Measurements from ENCODE around the gene EYA4.

The EYA4 gene

GRCh38 chr6:133392641-133393040, 151.5 kb downstream of the EYA4 start:
- Histone ChIP-seq H3K27ac (ENCODE audit: low read depth, low read length, poor library complexity, severe bottlenecking) (no peak overlapping the region), H3K4me3 (ENCODE audit: low read depth, low read length, poor library complexity, severe bottlenecking) (no peak overlapping the region), H3K9me2 (ENCODE audit: low read depth, low read length) (no peaks in the 10 kb centered on the region), H3K9ac (ENCODE audit: low read length) (no peak overlapping the region), H3K9me3 (ENCODE audit: low read length) (no peaks in the 10 kb centered on the region), H3K27me3 (ENCODE audit: insufficient read depth, low read length) (no peaks in the 10 kb centered on the region), H3K79me2 (ENCODE audit: insufficient read depth, low read length) (no peaks in the 10 kb centered on the region), H2AFZ (ENCODE audit: low read length) (no peak overlapping the region), H4K20me1 (ENCODE audit: insufficient read depth, low read length) (no peaks in the 10 kb centered on the region), H3K36me3 (ENCODE audit: insufficient read depth, low read length) (no peaks in the 10 kb centered on the region), H3F3A (ENCODE audit: insufficient read depth, low read length) (no peaks in the 10 kb centered on the region), H3K4me1 (ENCODE audit: insufficient read depth, low read length, severe bottlenecking) (no peaks in the 10 kb centered on the region), H3K4me2 (ENCODE audit: low read length) (no peak overlapping the region)
- no peak for TF ChIP-seq EZH2 (IDR thresholded peaks at IDR 0.05; ENCODE audit: borderline replicate concordance, low read length)
- TF ChIP-seq, protein P1, sequence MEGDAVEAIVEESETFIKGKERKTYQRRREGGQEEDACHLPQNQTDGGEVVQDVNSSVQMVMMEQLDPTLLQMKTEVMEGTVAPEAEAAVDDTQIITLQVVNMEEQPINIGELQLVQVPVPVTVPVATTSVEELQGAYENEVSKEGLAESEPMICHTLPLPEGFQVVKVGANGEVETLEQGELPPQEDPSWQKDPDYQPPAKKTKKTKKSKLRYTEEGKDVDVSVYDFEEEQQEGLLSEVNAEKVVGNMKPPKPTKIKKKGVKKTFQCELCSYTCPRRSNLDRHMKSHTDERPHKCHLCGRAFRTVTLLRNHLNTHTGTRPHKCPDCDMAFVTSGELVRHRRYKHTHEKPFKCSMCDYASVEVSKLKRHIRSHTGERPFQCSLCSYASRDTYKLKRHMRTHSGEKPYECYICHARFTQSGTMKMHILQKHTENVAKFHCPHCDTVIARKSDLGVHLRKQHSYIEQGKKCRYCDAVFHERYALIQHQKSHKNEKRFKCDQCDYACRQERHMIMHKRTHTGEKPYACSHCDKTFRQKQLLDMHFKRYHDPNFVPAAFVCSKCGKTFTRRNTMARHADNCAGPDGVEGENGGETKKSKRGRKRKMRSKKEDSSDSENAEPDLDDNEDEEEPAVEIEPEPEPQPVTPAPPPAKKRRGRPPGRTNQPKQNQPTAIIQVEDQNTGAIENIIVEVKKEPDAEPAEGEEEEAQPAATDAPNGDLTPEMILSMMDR (IDR thresholded peaks at IDR 0.05; ENCODE audit: low read length): no peak

GRCh38 chr6:133393891-133394290, 152.7 kb downstream of the EYA4 start:
- H3K4me1 ChIP-seq (ENCODE audit: insufficient read depth, low read length, severe bottlenecking): no peaks in the 10 kb centered on the region
- H2AFZ ChIP-seq (ENCODE audit: low read length): no peak overlapping the region
- no peaks in the 10 kb centered on the region for H3K79me2 ChIP-seq (ENCODE audit: insufficient read depth, low read length)
- H3K9ac ChIP-seq (ENCODE audit: low read length): no peak overlapping the region
- no peaks in the 10 kb centered on the region for H4K20me1 ChIP-seq (ENCODE audit: insufficient read depth, low read length)
- TF ChIP-seq, protein P1 (IDR thresholded peaks at IDR 0.05; ENCODE audit: low read length): no peak
- no peak for TF ChIP-seq EZH2 (IDR thresholded peaks at IDR 0.05; ENCODE audit: borderline replicate concordance, low read length)
- no peaks in the 10 kb centered on the region for H3F3A ChIP-seq (ENCODE audit: insufficient read depth, low read length)
- H3K36me3 ChIP-seq (ENCODE audit: insufficient read depth, low read length): no peaks in the 10 kb centered on the region
- H3K4me3 ChIP-seq (ENCODE audit: low read depth, low read length, poor library complexity, severe bottlenecking): no peak overlapping the region
- no peaks in the 10 kb centered on the region for H3K9me2 ChIP-seq (ENCODE audit: low read depth, low read length)
- no peak overlapping the region for H3K27ac ChIP-seq (ENCODE audit: low read depth, low read length, poor library complexity, severe bottlenecking)
- no peaks in the 10 kb centered on the region for H3K27me3 ChIP-seq (ENCODE audit: insufficient read depth, low read length)
- no peak overlapping the region for H3K4me2 ChIP-seq (ENCODE audit: low read length)
- H3K9me3 ChIP-seq (ENCODE audit: low read length): no peaks in the 10 kb centered on the region

GRCh38 chr6:133394630-133395029, 153.5 kb downstream of the EYA4 start:
- Histone ChIP-seq H3K4me2 (ENCODE audit: low read length) (no peak overlapping the region), H4K20me1 (ENCODE audit: insufficient read depth, low read length) (no peaks in the 10 kb centered on the region), H3K9me3 (ENCODE audit: low read length) (no peaks in the 10 kb centered on the region), H3K27ac (ENCODE audit: low read depth, low read length, poor library complexity, severe bottlenecking) (no peak overlapping the region), H3K4me1 (ENCODE audit: insufficient read depth, low read length, severe bottlenecking) (no peaks in the 10 kb centered on the region), H3K79me2 (ENCODE audit: insufficient read depth, low read length) (no peaks in the 10 kb centered on the region), H3K9me2 (ENCODE audit: low read depth, low read length) (no peaks in the 10 kb centered on the region), H3K4me3 (ENCODE audit: low read depth, low read length, poor library complexity, severe bottlenecking) (no peak overlapping the region), H3F3A (ENCODE audit: insufficient read depth, low read length) (no peaks in the 10 kb centered on the region), H2AFZ (ENCODE audit: low read length) (no peak overlapping the region), H3K36me3 (ENCODE audit: insufficient read depth, low read length) (no peaks in the 10 kb centered on the region), H3K9ac (ENCODE audit: low read length) (no peak overlapping the region), H3K27me3 (ENCODE audit: insufficient read depth, low read length) (no peaks in the 10 kb centered on the region)
- TF ChIP-seq, protein P1 (IDR thresholded peaks at IDR 0.05; ENCODE audit: low read length): no peak
